H1 (cell line): ENCODE results near the gene SYNRG. TPM values are rescaled to one million over a fixed set of nuclear protein-coding genes. Genes with fewer than 3 reads are reported as not detected.

Experiments used
- CTCF ChIA-PET: fragments of 300-600 bp; sonication (Branson Sonifier 250); formaldehyde crosslinking; loops from one replicate; lab custom pipeline; 2021; ENCODE audit not compliant: partially characterized antibody; lab: Charles Lee
- POLR2A ChIA-PET: fragments of 300-600 bp; sonication (Branson Sonifier 250); formaldehyde crosslinking; loops from one replicate; lab custom pipeline; 2021; ENCODE audit warnings: inconsistent platforms; ENCODE audit not compliant: partially characterized antibody; lab: Charles Lee
- DNase-seq, 2 experiments: peaks; one replicate each; pipeline versions ENCODE4 v3.0.0 to v3.0.0-alpha.2; 2010 to 2022; ENCODE audit warnings: low spot score in 2 of 2, low read depth in 1 of 2, mixed read lengths in 1 of 2
- FAIRE-seq: peaks from 2 replicates; lab custom pipeline; 2011; peaks lifted over from hg19 to GRCh38; lab: Jason Lieb, UNC
- H2AFZ ChIP-seq: 2 replicates; pipeline ENCODE4 v1.8.1; 2012; ENCODE audit warnings: low read length, inconsistent platforms
- H2AK5ac ChIP-seq: 2 replicates; pipeline ENCODE4 v1.6.1; 2013; ENCODE audit warnings: low read depth, low read length
- H2BK120ac ChIP-seq: replicated peaks from 2 replicates; pipeline ENCODE3; 2013; ENCODE audit warnings: low read depth, low read length, inconsistent platforms
- H2BK12ac ChIP-seq: 2 replicates; pipeline ENCODE4 v1.6.1; 2013; ENCODE audit warnings: low read depth, low read length
- H2BK15ac ChIP-seq: 2 replicates; pipeline ENCODE4 v1.6.1; 2013; ENCODE audit warnings: low read length
- H2BK20ac ChIP-seq: 2 replicates; pipeline ENCODE4 v1.6.1; 2013; ENCODE audit warnings: low read length
- H2BK5ac ChIP-seq: 2 replicates; pipeline ENCODE4 v1.6.1; 2013; ENCODE audit warnings: low read depth, low read length
- H3K14ac ChIP-seq: 2 replicates; pipeline ENCODE4 v1.6.1; 2013; ENCODE audit warnings: inconsistent platforms; ENCODE audit not compliant: insufficient read length
- H3K18ac ChIP-seq: 2 replicates; pipeline ENCODE4 v1.6.1; 2013; ENCODE audit warnings: low read length; ENCODE audit errors: extremely low read depth
- H3K23ac ChIP-seq: 2 replicates; pipeline ENCODE4 v1.6.1; 2013; ENCODE audit warnings: inconsistent platforms; ENCODE audit not compliant: insufficient read length
- H3K23me2 ChIP-seq: 2 replicates; pipeline ENCODE4 v1.6.1; 2013; ENCODE audit warnings: low read depth, low read length
- H3K27ac ChIP-seq: 2 replicates; pipeline ENCODE4 v1.6.1; 2011; ENCODE audit warnings: low read depth, low read length, inconsistent platforms
- H3K27me3 ChIP-seq, 4 experiments: replicated peaks in 1 of 4; 1 replicate in 1 of 4; 2 replicates in 3 of 4; pipeline versions ENCODE4 v1.6.1 to v1.8.1; 2011 to 2013; ENCODE audit warnings: low read length in 3 of 4, mild to moderate bottlenecking in 3 of 4, inconsistent platforms in 2 of 4, mixed read lengths in 2 of 4, moderate library complexity in 1 of 4; ENCODE audit not compliant: control insufficient read depth in 3 of 4, insufficient read depth in 3 of 4; ENCODE audit errors: extremely low read depth in 1 of 4
- H3K36me3 ChIP-seq, 4 experiments: 2 replicates each; pipeline versions ENCODE4 v1.6.1 to v1.8.1; 2011 to 2013; ENCODE audit warnings: mild to moderate bottlenecking in 4 of 4, low read length in 3 of 4, moderate library complexity in 2 of 4, control low read depth in 1 of 4, inconsistent platforms in 1 of 4; ENCODE audit not compliant: insufficient read depth in 4 of 4, control insufficient read depth in 2 of 4
- H3K4ac ChIP-seq: replicated peaks from 2 replicates; pipeline ENCODE3; 2013; ENCODE audit warnings: low read length, low read depth, mixed read lengths, inconsistent platforms; ENCODE audit not compliant: insufficient read length
- H3K4me1 ChIP-seq, 4 experiments: replicated peaks in 1 of 4; 1 replicate in 1 of 4; 2 replicates in 3 of 4; pipeline versions ENCODE4 v1.6.1 to v1.8.1; 2011 to 2013; ENCODE audit warnings: low read length in 3 of 4, inconsistent platforms in 2 of 4, mixed read lengths in 1 of 4; ENCODE audit not compliant: insufficient read depth in 4 of 4, control insufficient read depth in 3 of 4
- H3K4me2 ChIP-seq, 2 experiments: 2 replicates each; pipeline versions ENCODE4 v1.6.1 to v1.8.1; 2011 to 2013; ENCODE audit warnings: low read depth in 2 of 2, low read length in 2 of 2, control low read depth in 1 of 2, inconsistent platforms in 1 of 2, mild to moderate bottlenecking in 1 of 2; ENCODE audit not compliant: insufficient read depth in 1 of 2
- H3K4me3 ChIP-seq, 4 experiments: fragments of 200-600, 300-600 bp in 1 of 4; sonication (generic), shearing (Covaris generic), sonication (Bioruptor Twin) in 1 of 4; 2 replicates each; pipeline versions ENCODE4 v1.5.1 to v1.8.1; 2011 to 2016; ENCODE audit warnings: low read length in 4 of 4, low read depth in 3 of 4, control low read depth in 2 of 4, inconsistent platforms in 2 of 4, mild to moderate bottlenecking in 2 of 4, mixed read lengths in 1 of 4, moderate library complexity in 1 of 4; ENCODE audit not compliant: insufficient read depth in 2 of 4; ENCODE audit errors: extremely low read depth in 1 of 4
- H3K56ac ChIP-seq: replicated peaks from 2 replicates; pipeline ENCODE3; 2013; ENCODE audit warnings: low read depth, mild to moderate bottlenecking, mixed read lengths, low read length, inconsistent platforms; ENCODE audit not compliant: insufficient read length
- H3K79me1 ChIP-seq: 2 replicates; pipeline ENCODE4 v1.6.1; 2013; ENCODE audit warnings: low read depth, low read length, control low read depth
- H3K79me2 ChIP-seq, 2 experiments: 2 replicates each; pipeline versions ENCODE4 v1.6.1 to v1.8.1; 2012 to 2013; ENCODE audit warnings: low read length in 2 of 2, mild to moderate bottlenecking in 2 of 2, inconsistent platforms in 1 of 2; ENCODE audit not compliant: insufficient read depth in 2 of 2, control insufficient read depth in 1 of 2
- H3K9ac ChIP-seq, 4 experiments: replicated peaks in 1 of 4; 1 replicate in 1 of 4; 2 replicates in 3 of 4; pipeline versions ENCODE4 v1.6.1 to v1.8.1; 2011 to 2013; ENCODE audit warnings: low read depth in 3 of 4, low read length in 3 of 4, control low read depth in 2 of 4, mild to moderate bottlenecking in 2 of 4, moderate library complexity in 2 of 4, inconsistent platforms in 1 of 4; ENCODE audit errors: extremely low read depth in 1 of 4
- H3K9me3 ChIP-seq, 2 experiments: 2 replicates each; pipeline versions ENCODE4 v1.6.1 to v1.8.1; 2012 to 2013; ENCODE audit warnings: mild to moderate bottlenecking in 2 of 2, moderate library complexity in 2 of 2, control low read depth in 1 of 2, inconsistent platforms in 1 of 2, low read depth in 1 of 2, low read length in 1 of 2, mixed read lengths in 1 of 2; ENCODE audit not compliant: insufficient read depth in 2 of 2
- H4K20me1 ChIP-seq, 2 experiments: replicated peaks in 1 of 2; 2 replicates each; pipeline versions ENCODE3 to v1.8.1; 2011 to 2013; ENCODE audit warnings: inconsistent platforms in 2 of 2, low read length in 2 of 2, mild to moderate bottlenecking in 1 of 2; ENCODE audit not compliant: insufficient read depth in 2 of 2, control insufficient read depth in 1 of 2
- H4K5ac ChIP-seq: 2 replicates; pipeline ENCODE4 v1.6.1; 2013; ENCODE audit warnings: low read length, low read depth, mixed read lengths, inconsistent platforms; ENCODE audit not compliant: insufficient read length
- H4K8ac ChIP-seq: 2 replicates; pipeline ENCODE4 v1.8.0; 2013; ENCODE audit warnings: mild to moderate bottlenecking, moderate library complexity, low read length, inconsistent platforms; ENCODE audit not compliant: insufficient read depth; ENCODE audit errors: extremely low read depth
- H4K91ac ChIP-seq: replicated peaks from 2 replicates; pipeline ENCODE3; 2013; ENCODE audit warnings: low read length, mixed read lengths, inconsistent platforms; ENCODE audit not compliant: insufficient read length
- RFX5 ChIP-seq: IDR thresholded peaks from 2 replicates; pipeline ENCODE4 v1.6.1; 2011; ENCODE audit warnings: low read depth, low read length, improper control_type of control experiment, borderline replicate concordance
- TAF1 ChIP-seq: IDR thresholded peaks from 2 replicates; pipeline ENCODE4 v1.6.1; 2011; ENCODE audit warnings: mild to moderate bottlenecking, low read depth, low read length
- ZNF274 ChIP-seq: IDR thresholded peaks from 2 replicates; pipeline ENCODE4 v1.7.0; 2012; ENCODE audit warnings: low read length, borderline replicate concordance; ENCODE audit errors: extremely low read depth
- WGBS, 2 experiments: shearing (Covaris generic) in 1 of 2; methylation state at CpG; one replicate each; pipeline versions ENCODE4 v1.1.6 to v1.1.7; 2013 to 2015; ENCODE audit warnings: low lambda C conversion rate in 2 of 2, mixed read lengths in 2 of 2, inconsistent platforms in 1 of 2, low coverage in 1 of 2, missing lambda C conversion rate in 1 of 2; ENCODE audit not compliant: insufficient replicate concordance in 2 of 2, insufficient coverage in 1 of 2, insufficient read length in 1 of 2; ENCODE audit errors: extremely low coverage in 1 of 2, missing lambda C conversion rate in 1 of 2; 5-methylcytosine and 5-hydroxymethylcytosine counted together
- polyA plus RNA-seq, 7 experiments: library from polyadenylated mRNA; depleted of rRNA in 3 of 7; stranded (reverse) in 5 of 7; unstranded in 2 of 7; fragments of >200 nt in 5 of 7; fragments of 200-250 nt in 2 of 7; gene quantifications; 1 replicate in 5 of 7; 2 replicates in 1 of 7; 4 replicates in 1 of 7; pipeline versions ENCODE4 v1.2.1 to v1.2.3, GENCODE V29; 2011 to 2013; ENCODE audit warnings: missing spikeins in 2 of 7, mixed read lengths in 2 of 7
- total RNA-seq: library from RNA; stranded (reverse); fragmentation: NEBNext Ultra II Directional; extraction: Animal tissue kit (Norgen Biotek cat#: 25700); gene quantifications from 2 replicates; pipeline ENCODE4 v1.2.1, GENCODE V29; 2021
- TF ChIP-seq, protein P1 (sequence below): IDR thresholded peaks from 2 replicates; pipeline ENCODE4 v1.6.1; 2012; ENCODE audit warnings: inconsistent platforms

Gene SYNRG
- total and polyA plus RNA-seq, 2 of the 8 experiments (the other 6 are each of a cell fraction or from before 2014, with no cell fraction given) = 7.7 to 31.7 TPM

DNA sequence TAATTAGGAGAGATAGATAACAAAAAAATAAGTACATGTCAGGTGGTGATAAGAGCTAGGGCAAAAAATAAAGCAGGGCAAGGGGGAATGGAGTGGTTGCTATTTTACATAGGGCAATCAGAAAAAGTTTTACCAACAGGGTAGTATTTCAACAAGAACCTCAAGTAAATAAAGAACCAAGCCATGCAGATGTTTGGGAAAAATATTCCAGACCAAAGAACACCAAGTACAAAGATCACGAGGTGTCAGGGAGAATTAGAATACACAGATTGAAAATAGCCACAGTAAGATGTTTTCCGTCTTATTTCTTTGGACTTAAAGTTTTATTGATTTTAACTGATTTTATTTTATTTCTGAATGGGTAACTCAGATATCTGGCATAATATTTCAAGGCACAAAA is 11.1 kb downstream of the SYNRG start:
- no peak overlapping the region for H4K5ac ChIP-seq
- H3K4me3 ChIP-seq = no peak overlapping the region
- no peak overlapping the region for H2BK120ac ChIP-seq
- no peak overlapping the region for H3K27ac ChIP-seq
- POLR2A ChIA-PET = no interaction called here
- no peak overlapping the region for H4K8ac ChIP-seq
- FAIRE-seq (no peak), DNase-seq (no peak)
- H3K4me1 ChIP-seq = no peaks in the 10 kb centered on the region
- H3K36me3 ChIP-seq = peaks cover 0 to 27% (median 8%) of the 10 kb centered on the region in 4 experiments; a peak in 6 of 8 replicates
- H3K9ac ChIP-seq = no peak overlapping the region
- H3K27me3 ChIP-seq = no peaks in the 10 kb centered on the region
- no peak overlapping the region for H4K91ac ChIP-seq
- H3K79me2 ChIP-seq = no peaks in the 10 kb centered on the region
- no peaks in the 10 kb centered on the region; the same call in 1 of the 2 replicates for H3K79me1 ChIP-seq
- no peak overlapping the region for H2BK12ac ChIP-seq
- H3K56ac ChIP-seq = no peak overlapping the region
- no peak overlapping the region for H3K4ac ChIP-seq
- no peaks in the 10 kb centered on the region for H3K23me2 ChIP-seq
- H3K14ac ChIP-seq = no peak overlapping the region
- no peak overlapping the region for H3K23ac ChIP-seq
- H2BK15ac ChIP-seq = no peak overlapping the region
- no peak overlapping the region for H3K4me2 ChIP-seq
- H2AFZ ChIP-seq = no peak overlapping the region
- CTCF ChIA-PET = no interaction called here
- TF ChIP-seq RFX5 = no peak
- no peak for TF ChIP-seq TAF1
- TF ChIP-seq, protein P1, sequence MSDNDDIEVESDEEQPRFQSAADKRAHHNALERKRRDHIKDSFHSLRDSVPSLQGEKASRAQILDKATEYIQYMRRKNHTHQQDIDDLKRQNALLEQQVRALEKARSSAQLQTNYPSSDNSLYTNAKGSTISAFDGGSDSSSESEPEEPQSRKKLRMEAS = no peak
- no peak for TF ChIP-seq ZNF274
- H2BK5ac ChIP-seq = no peak overlapping the region
- no peak overlapping the region for H2BK20ac ChIP-seq
- no peaks in the 10 kb centered on the region for H4K20me1 ChIP-seq
- no peak overlapping the region for H3K18ac ChIP-seq
- 90% methylated on average over 2 of the region's 2 CpGs; no CpG with 5 or more reads in 1 of the 2 experiments for WGBS, 2 experiments
- no peak overlapping the region for H2AK5ac ChIP-seq
- no peaks in the 10 kb centered on the region for H3K9me3 ChIP-seq
